Activated B cell treated with CpG ODN at 0.5 μM for 24 hours (primary cell): ENCODE data around the gene LCN6. TPM values are rescaled to one million over a fixed set of nuclear protein-coding genes. Genes with fewer than 3 reads are reported as not detected.

Experiments used
- ATAC-seq: fragments of 200-7000 bp; cut with Tn5 transposase; one replicate; pipeline ENCODE4 v1.10.0; 2021; ENCODE audit warnings: low read depth, mild to moderate bottlenecking, moderate library complexity
- CTCF ChIA-PET: fragments of 350-600 bp; sonication (Branson Sonifier 250); formaldehyde crosslinking; loops from one replicate; lab custom pipeline; 2021; ENCODE audit warnings: antibody characterized with exemption; lab: Charles Lee
- POLR2A ChIA-PET: fragments of 350-600 bp; sonication (Branson Sonifier 250); formaldehyde crosslinking; loops from one replicate; lab custom pipeline; 2021; ENCODE audit warnings: antibody characterized with exemption; lab: Charles Lee
- DNase-seq: peaks from one replicate; pipeline ENCODE4 v3.0.0; 2022
- H3K27ac Mint-ChIP-seq: one replicate; pipeline ENCODE4 v1.8.0; 2020; ENCODE audit warnings: mixed read lengths
- H3K27me3 Mint-ChIP-seq: one replicate; pipeline ENCODE4 v1.8.0; 2021; ENCODE audit warnings: mixed read lengths
- H3K36me3 Mint-ChIP-seq: one replicate; pipeline ENCODE4 v1.8.0; 2021; ENCODE audit warnings: low read depth, mixed read lengths
- H3K4me1 Mint-ChIP-seq: one replicate; pipeline ENCODE4 v1.8.0; 2021; ENCODE audit warnings: mixed read lengths
- H3K4me3 Mint-ChIP-seq: one replicate; pipeline ENCODE4 v1.8.0; 2020; ENCODE audit warnings: mild to moderate bottlenecking, mixed read lengths
- H3K9me3 Mint-ChIP-seq: one replicate; pipeline ENCODE4 v1.8.0; 2020; ENCODE audit warnings: mixed read lengths
- CTCF ChIP-seq: fragments of 200-600 bp; IDR thresholded peaks from one replicate; pipeline ENCODE4 v1.8.0; 2022; ENCODE audit warnings: antibody characterized with exemption, mild to moderate bottlenecking
- intact Hi-C: fragments of 100-400 bp; cut with micrococcal nuclease; formaldehyde crosslinking; loops from one replicate; pipeline ENCODE4 v1.15.1; 2024
- total RNA-seq: library from RNA; stranded (reverse); gene quantifications from 2 replicates; pipeline ENCODE4 v1.2.3, GENCODE V29; 2022

The LCN6 gene
- total RNA-seq, 1 donor from 2014 or later, result not detected

DNA sequence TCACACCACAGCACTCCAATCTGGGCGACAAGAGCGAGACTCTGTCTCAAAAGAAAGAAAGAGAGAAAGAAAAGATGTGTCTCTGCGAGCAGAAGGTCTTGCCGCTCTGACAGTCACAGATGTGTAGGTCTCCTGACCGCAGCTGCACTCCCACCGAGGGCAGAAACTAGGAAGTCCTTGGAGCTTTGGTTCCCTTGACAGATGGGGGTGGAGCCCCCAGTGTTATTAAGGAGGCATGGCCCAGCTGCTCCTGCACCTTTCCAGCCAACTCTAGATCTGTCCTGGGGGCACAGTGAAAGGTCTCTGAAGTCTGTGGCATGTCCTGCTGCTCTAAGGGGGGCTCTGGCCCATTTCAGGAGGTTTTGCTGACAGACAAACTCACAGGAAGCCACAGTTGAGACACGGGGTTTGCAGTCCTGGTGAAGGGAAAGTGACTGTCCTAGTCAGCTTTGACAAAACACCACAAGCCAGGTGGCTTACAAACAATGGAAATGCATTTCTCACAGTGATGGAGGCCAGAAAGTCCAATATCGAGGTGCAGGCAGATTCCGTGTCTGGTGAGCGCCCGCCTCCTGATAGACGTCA lies 45.0 kb downstream of the LCN6 start:
- CTCF ChIA-PET, result no interaction called here
- ATAC-seq, result no peak

GRCh38 chr9:136701668-136702053 lies 46.7 kb downstream of the LCN6 start:
- POLR2A ChIA-PET, result interaction anchor here (0.9 to 4.2 kb wide), 9 partner anchors 12 to 522 kb away, joined by 3 to 52 read pairs (median 5); partner anchors contain the start of gene AGPAT2
- Mint-ChIP-seq H3K36me3 (no peaks in the 10 kb centered on the region), H3K4me1 (peaks cover 48% of the 10 kb centered on the region), H3K9me3 (no peaks in the 10 kb centered on the region), H3K4me3 (peak overlapping the region; percentile 78), H3K27ac (peak overlapping the region; percentile 80), H3K27me3 (peaks cover 16% of the 10 kb centered on the region)
- intact Hi-C loops, result loop anchor here (2.0 kb wide), 2 partner anchors 15 to 27 kb away; partner anchors contain the start of gene AGPAT2
- DNase-seq, result no peak
- CTCF ChIA-PET, result no interaction called here
- no peak for ATAC-seq
- no peak for TF ChIP-seq CTCF

More for the DNA sequence above, 45.0 kb downstream of the LCN6 start:
- Mint-ChIP-seq H3K27ac (peak overlapping the region; percentile 30), H3K4me1 (peaks cover 39% of the 10 kb centered on the region), H3K36me3 (no peaks in the 10 kb centered on the region), H3K4me3 (peak overlapping the region; percentile 1), H3K27me3 (peaks cover 7% of the 10 kb centered on the region), H3K9me3 (no peaks in the 10 kb centered on the region)
- DNase-seq, result no peak
- POLR2A ChIA-PET, result interaction anchor here (4.2 kb wide), 1 partner anchor 25 kb away, joined by 52 read pairs; no protein-coding TSS in a partner anchor
- intact Hi-C loops, result no loop called here
- no peak for TF ChIP-seq CTCF

DNA sequence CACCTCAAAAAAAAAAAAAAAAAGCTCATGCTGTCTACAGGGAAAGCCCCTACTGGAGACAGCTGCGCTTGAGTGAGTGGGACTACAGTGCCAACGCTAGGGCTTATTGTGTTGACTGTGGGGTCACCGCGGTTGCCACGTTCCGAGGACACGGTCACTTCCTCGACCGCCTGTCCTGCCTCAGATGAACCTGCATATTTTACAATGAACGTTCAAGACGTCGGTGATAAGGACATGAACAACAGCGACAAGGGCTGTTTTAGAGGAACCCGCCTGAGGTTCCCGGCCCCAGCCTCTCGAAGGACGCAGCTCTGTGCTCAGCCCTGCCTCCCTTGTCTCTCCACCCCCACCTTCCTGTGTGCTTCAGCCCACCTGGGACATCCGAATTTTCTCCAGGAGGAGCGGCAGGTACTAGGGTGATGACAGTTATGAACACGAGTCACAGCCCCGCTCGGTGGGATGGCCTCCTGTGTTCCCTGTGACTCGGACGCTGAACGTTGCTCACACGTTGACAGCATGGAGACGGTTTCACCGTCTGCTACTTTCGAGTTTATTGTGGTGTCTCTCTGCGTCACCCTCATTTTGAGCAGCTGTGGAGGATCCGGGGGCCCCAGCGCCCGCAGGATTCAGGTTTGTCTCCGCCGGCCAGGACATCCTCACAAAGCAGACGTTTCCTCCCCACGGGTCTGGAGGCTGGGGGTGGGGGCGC lies 47.2 kb downstream of the LCN6 start:
- ATAC-seq, result peak; percentile 81
- no peaks in the 10 kb centered on the region for H3K9me3 Mint-ChIP-seq

DNA sequence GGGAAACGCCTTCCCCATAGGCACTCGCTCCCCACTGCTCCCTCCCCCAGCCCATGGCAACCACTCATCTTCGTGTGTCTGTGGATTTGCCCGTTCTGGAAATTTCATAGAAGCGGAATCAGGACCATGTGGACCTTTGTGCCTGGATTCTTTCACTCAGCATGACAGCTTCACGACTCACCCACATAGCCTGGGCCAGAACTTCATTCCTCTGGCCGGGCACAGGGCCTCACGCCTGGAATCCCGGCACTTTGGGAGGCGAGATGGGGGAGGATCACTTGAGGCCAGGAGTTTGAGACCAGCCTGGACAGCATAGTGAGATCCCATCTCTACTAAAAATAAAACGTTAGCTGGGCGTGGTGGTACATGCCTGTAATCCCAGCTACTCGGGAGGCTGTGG lies 48.0 kb downstream of the LCN6 start:
- DNase-seq (no peak), ATAC-seq (no peak)
- intact Hi-C loops, result loop anchor here (2.0 kb wide), 2 partner anchors 14 to 28 kb away; partner anchors contain the start of gene AGPAT2
- Mint-ChIP-seq H3K4me1 (peaks cover 49% of the 10 kb centered on the region), H3K27me3 (peaks cover 16% of the 10 kb centered on the region), H3K9me3 (no peaks in the 10 kb centered on the region), H3K4me3 (peak overlapping the region; percentile 78), H3K36me3 (no peaks in the 10 kb centered on the region), H3K27ac (no peak overlapping the region)
- CTCF ChIA-PET, result no interaction called here
- TF ChIP-seq CTCF, result no peak
- POLR2A ChIA-PET, result interaction anchor here (0.8 to 4.2 kb wide), 8 partner anchors 13 to 161 kb away, joined by 3 to 52 read pairs (median 4); partner anchors contain the start of gene AGPAT2

More for the DNA sequence above, 47.2 kb downstream of the LCN6 start:
- H3K27me3 Mint-ChIP-seq, result peaks cover 16% of the 10 kb centered on the region
- H3K4me1 Mint-ChIP-seq, result peaks cover 48% of the 10 kb centered on the region
- intact Hi-C loops, result loop anchor here (2.0 kb wide), 2 partner anchors 14 to 28 kb away; partner anchors contain the start of gene AGPAT2
- peak overlapping the region; percentile 80 for H3K27ac Mint-ChIP-seq
- DNase-seq, result no peak
- H3K36me3 Mint-ChIP-seq, result no peaks in the 10 kb centered on the region
- ChIA-PET POLR2A (interaction anchor here (0.6 to 4.2 kb wide), 20 partner anchors 12 to 1092 kb away, joined by 3 to 52 read pairs (median 4); partner anchors contain the start of genes AGPAT2 and TUBB4B), CTCF (no interaction called here)
- peak overlapping the region; percentile 78 for H3K4me3 Mint-ChIP-seq
- no peak for TF ChIP-seq CTCF
